Inflammatory macrophage treated with lipopolysaccharide for 4 hours (primary cell): ENCODE data around the gene INPP5F.
"Not testable (repeated sequence)": the region's sequence is repeated elsewhere in the genome, so short reads cannot be mapped to it uniquely, and the experiment has no call there.

Experiments
- DNase-seq: peaks from one replicate; pipeline ENCODE4 v3.0.0-alpha.2; 2020

The INPP5F gene

GRCh38 chr10:119781498-119781897 lies 55.6 kb downstream of the INPP5F start:
- DNase-seq: no peak

DNA sequence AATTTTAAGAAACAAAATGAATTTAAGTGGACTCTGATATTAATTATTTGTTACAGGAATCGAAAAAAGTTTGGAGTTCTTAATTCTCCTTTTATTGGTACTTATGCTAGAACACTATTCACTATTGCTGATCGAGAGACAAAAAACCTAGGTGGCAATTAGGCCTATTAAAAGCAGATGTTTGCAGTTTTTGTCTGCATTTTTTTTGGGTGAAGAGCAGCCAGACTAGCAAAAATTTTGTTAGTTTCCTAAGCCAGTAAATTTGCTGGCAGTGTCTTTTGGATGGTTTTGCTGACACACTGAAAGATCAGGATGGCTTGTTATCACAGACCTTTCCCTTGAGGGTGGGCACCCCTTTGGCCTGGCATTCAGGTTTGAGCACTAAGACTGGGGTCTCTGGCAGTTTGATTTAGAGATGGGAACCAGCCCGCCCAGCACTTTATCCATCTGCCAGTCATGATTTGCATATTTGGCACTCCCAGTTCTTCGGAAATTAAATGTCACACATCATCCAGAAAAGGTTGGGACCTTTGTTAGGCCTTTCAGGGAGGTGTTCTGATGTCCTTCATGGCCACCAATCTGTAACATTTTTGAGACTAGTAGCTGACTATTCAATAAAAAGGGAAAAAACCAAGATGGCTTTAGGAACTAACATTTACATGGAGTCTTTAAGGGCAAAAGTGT lies 57.3 kb downstream of the INPP5F start:
- DNase-seq: no peak

DNA sequence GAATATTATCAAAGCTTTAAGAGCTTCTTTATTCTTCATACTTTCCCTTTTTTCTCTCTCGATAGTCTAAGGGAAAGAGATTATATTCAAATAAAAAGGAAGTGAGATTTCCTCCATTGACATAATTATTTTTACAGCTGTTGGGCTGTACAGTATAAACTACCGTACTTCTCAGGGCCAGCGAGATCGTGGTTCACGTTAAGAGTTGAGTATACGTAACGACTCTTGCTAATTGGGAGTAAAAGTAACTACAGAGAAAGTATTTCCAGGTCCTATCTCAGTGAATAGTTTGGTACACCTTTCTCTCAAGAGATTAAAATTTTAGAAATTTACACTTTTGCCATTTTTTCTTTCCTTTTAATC lies 57.8 kb downstream of the INPP5F start:
- peak; percentile 48 for DNase-seq

DNA sequence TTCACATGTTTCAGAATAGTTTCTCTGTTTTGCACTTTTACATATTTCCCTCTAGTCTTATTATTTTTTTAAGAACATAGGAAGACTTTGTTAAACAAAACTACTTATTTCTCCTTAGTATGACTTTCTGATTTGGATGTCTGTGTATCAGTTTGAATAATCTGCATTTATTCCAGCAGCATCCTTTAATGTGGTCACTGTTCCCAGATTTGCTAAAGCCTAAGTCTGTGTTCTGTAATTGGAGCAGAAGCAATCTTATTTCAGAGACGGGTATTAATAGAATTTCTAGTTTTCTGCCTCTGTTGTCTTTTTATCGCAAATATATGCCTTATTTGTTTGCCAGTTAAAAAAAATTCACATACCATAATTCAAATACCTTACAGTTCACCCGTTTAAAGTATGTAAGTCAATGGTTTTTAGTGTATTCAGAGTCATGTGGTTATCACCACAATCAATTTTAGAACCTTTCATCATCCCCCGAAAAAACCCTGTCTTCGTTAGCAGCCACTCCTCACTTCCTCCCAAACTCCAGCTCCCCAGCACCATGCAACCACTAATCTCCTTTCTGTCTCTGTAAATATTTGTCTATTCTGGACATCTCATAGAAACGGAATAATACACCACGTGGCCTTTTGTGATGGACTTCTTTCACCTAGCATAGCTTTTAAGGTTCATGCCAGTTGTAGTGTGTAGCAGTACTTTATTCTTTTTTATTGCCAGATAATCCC lies 58.7 kb downstream of the INPP5F start:
- peak; percentile 79 for DNase-seq

- peak; percentile 86 for DNase-seq
Measured at GRCh38 chr10:119786117-119786769, 60.4 kb downstream of the INPP5F start.

GRCh38 chr10:119795101-119795500 lies 69.3 kb downstream of the INPP5F start:
- DNase-seq: not testable (repeated sequence)

DNA sequence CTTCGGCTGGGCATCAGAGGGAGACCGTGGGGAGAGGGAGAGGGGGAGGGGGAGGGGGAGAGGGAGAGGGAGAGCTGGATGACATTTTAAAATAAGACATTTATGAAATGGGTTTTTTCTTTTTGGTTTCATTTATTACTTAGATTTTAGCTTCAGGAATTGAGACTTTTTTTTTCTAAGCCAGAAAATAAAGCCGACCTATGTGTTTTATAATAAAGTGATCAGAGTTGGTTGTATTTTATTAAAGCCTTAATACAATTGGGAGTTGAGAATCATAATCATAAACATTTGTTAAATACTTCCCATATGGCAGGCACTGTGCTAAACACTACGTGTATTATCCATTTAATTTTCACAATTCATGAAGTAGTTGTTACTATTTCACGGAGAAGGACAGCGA lies 70.2 kb downstream of the INPP5F start:
- no peak for DNase-seq

DNA sequence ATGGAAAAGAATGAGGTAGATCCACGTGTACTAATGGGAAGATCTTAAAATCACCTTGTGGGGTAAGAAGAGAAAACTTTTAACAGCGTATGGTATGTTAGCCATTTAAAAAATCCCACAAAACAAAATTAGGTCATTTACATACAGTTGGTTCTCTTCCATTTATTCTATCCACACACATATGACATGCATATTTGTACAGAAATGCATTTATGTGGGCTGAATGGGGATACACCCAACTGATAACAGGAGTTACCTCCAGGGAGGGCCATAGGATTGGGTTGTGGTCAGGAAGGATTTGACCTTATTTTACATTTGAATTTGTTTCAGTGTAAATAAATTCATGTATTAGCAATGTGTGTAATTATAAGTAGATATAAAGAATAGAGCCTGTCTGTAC lies 75.3 kb downstream of the INPP5F start:
- no peak for DNase-seq

DNA sequence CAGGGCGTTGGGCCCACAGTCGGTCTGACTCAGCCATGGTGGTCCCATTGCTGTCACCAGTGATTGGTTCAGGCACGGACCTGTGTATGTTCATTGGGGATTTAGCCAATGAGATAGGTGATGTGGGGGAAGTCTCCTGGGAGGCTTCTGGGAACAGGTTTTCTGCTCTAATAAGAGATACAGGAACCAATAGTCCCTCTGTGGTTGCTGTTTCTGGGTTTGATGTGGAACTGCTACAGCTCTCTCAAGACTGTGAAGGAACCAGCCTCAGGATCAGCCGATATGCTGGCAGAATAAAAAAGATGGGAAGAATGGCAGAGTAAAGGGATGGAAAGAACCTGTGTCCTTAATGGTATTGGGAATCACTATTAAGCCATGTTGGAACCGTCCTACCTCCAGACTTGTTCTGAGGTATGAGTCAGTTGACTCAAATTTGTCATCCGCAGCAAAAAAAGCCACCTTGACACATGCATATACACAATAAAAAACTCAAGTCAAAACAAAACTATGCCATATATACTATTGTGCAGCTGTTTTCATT lies 76.2 kb downstream of the INPP5F start:
- DNase-seq: no peak

DNA sequence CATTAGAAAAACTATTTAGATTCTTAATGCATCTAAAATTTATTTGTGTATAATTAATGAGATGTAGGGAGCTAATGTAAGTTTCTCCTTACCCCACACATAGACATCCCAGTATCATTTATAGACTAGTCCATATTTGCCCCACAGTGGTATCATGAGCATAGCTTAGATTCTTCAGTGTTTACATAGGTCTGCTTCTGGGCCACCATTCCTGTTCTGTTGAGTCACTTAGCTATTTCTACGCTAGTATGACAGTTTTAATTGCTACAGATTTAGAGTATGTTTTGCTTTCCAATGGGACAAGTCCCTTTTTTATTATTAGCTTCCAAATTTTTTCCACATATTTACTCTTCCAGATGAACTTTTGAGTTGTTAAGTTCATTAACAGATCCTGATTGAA lies 77.4 kb downstream of the INPP5F start:
- DNase-seq: no peak

DNA sequence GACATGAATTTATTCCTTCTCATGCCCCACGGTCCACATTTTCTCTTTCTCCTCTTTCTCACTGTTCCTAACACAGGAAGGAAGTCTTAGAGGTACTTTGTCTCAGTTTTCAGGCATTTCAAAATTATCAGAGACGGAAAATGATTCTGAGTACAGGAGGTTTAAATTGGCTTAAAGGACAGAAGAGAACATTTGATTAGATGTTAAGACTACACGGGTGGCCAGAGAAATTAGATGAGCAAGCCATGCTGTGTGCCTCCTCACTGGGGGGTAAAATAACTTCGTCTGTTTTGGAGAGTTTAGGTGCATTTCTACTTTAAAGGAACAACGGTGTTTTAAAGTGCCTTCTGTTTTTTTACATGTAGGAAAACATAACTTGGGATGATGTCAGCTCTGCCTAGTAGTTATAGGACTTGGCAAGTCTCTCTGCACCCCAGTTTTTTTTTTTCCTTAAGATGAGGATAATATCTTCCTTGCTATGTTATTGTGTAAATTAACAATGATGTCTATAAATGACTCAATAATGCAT lies 79.9 kb downstream of the INPP5F start:
- no peak for DNase-seq

DNA sequence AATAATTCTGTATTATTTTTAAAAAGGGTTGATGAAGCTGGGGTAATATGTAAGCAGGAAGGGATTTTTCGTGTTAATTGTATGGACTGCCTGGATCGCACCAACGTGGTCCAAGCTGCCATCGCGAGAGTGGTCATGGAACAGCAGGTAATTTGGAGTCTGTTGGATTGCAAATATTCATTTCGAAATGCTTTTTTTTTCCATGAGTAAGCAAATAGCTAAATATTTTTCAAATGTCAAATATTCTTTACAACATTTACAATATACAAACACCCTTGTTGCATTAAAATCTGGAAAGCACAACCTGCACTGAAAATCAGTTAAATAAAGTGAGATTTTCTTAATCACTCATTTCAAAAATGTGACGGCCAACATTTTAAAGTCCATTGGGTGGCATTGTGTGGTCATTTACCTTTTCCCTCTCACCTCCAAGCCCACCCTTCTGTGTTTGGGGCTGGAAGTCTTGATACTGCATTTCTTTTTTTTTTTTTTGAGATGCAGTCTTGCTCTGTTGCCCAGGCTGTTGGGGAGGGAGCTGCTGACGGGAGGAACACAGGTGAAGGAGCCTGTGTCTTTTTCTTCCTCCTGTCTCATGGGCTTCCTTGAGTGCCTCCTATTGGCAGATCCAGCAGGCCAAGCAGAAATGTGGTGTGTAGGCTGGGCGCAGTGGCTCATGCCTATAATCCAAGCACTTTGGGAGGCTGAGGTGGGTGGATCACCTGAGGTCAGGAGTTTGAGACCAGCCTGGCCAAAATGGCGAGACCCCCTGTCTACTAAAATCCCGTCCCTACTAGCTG lies 80.7 kb downstream of the INPP5F start:
- no peak for DNase-seq

DNA sequence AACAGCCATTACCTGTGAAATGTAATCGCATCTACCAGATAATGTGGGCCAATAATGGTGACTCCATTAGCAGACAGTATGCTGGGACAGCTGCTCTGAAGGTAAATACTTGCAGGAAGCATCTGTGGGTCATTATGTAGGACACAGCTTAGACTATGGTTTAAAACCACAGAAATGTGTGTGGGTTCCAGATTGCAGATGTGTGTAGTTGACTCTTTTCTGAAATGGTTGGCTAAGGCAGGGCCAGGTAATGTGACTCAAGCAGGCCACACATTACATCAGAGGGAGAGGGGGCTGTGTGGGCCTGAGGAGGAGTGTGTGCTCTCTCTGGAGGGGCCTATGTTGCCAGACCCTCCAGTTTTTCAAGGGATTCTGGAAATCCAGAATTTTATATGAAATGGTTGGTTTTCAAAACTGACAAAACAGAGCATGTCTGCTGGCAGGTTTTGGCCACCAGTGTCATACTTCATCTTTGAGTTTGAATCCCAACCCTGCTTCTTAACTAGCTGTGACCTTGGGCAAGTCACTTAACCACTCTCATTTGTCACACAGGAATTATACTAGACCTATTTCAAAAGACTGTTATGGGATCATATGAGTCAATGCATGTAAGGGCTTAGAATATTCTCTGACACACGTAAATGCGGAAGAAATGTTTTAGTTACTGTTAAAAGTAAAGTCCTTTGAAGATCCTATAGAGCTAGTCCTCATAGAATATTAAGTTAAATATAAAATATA lies 82.3 kb downstream of the INPP5F start:
- DNase-seq: no peak

DNA sequence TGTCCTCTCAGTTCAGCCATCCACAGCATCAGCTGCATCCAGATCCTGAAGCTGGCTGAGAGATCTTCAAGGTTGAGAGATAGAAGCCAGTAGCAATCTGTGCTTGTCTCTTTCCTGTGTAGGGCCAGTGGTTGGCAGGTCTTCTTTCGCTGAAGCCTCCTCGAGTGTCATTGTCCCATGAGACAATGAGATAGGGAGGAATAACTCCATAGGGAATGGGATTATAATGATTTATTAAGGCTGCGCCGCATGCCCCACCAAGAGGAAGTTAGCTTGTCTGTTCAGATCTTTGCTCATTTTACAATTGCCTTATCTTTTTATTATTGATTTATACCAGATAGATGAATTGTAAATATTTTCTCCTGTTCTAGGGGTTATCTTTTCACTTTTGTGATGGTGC lies 85.3 kb downstream of the INPP5F start:
- DNase-seq: no peak

DNA sequence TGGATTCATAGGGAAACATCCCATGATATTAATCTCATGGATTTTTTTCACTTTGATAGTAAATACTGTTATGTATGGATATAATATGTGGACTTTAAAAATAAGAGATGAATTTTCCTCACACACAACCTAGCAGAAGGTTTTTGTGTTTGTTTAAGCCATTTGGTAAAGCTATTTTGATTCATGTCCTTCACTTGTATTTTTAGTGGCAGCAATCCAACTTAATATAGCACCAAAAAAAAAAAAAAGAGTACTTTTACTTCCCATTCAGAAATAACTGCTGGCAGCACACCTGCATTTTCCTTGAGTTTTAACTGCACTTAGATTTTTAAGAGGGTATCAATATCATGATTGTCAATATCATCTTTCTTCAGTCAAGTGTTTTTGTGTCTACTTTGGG lies 86.8 kb downstream of the INPP5F start:
- DNase-seq: no peak

GRCh38 chr10:119815671-119816070 lies 89.8 kb downstream of the INPP5F start:
- no peak for DNase-seq

DNA sequence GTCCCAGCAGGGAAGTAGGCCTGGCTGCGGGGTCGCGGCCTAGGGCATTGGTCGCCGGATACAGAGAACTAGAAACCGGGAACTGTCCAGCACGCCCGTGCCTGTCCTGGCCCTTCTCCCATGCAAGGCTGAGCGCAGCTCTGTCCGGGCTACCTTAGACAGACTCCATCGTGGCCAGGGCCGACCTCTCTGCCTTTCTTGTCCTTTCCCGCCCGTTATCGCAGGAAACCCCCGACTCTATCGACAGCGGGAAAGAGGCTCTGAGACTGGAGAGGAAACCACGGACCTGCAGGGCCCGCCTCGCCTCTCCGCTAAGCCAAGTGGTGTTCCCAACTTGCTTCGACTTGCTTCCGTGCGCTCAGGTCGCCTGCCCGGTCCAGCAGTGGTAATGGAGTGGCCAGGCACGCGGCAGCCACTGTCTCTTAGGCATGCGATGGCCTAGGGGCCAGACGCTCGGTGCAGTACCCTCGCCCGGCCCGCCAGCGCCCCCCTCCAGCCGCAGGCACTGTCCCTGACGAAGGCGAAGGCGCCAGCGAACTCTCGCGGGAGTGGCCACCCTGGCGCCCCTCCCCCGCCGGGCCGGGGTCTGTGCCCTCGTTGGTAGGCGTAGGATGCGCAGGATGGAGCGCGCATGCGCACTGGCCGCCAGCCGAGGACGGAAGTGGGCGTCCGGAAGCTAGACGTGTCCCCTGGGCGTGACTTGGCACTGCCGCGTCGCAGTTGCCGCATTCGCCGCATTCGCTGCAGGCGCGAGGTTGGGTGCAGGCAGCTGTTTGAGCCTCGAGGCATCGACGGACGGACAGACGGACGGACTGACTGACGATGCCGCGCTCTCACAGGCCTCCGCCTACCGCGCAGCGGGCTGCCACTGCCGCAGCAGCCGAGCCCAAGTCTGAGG lies 92.4 kb downstream of the INPP5F start:
- peak; percentile 9 for DNase-seq

GRCh38 chr10:119818889-119819270 lies 93.0 kb downstream of the INPP5F start:
- DNase-seq: no peak

- DNase-seq: no peak
Measured at GRCh38 chr10:119821182-119821581, 95.3 kb downstream of the INPP5F start.

DNA sequence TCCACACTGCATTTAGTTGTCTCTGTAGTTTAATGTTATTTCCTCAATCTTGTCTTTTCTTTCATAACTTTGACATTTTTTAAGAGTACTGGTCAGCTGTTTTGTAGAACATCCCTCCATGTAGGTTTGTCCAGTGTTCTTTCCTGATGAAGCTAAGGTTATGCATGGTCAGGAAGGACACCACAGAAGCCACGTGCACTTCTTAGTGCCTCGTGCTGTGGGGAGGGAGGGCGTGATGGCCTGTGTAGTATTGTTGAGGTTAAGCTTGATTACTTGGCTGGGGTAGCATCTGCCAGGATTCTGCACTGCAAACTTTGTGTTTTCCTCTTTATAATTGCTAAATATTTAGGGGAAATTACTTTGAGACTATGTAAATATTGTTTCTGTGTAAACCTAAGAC lies 98.4 kb downstream of the INPP5F start:
- DNase-seq: no peak

- DNase-seq: no peak
Measured at GRCh38 chr10:119826771-119827170, 100.9 kb downstream of the INPP5F start.
